ENCODE measurements around the gene RMDN2.
"Not testable (repeated sequence)": the region's sequence is repeated elsewhere in the genome, so short reads cannot be mapped to it uniquely, and the experiment has no call there.

RMDN2 gene

DNA sequence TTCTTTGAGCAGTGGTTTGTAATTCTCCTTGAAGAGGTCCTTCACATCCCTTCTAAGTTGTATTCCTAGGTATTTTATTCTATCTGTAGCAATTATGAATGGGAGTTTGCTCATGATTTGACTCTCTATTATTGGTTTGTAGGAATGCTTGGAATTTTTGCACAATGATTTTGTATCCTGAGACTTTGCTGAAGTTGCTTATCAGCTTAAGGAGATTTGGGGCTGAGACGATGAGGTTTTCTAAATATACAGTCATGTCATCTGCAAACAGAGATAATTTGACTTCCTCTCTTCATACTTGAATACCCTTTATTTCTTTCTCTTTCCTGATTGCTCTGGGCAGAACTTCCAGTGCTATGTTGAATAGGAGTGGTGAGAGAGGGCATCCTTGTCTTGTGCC, 12.5 kb downstream of the RMDN2 start:
- not testable (repeated sequence) for DNase-seq

DNA sequence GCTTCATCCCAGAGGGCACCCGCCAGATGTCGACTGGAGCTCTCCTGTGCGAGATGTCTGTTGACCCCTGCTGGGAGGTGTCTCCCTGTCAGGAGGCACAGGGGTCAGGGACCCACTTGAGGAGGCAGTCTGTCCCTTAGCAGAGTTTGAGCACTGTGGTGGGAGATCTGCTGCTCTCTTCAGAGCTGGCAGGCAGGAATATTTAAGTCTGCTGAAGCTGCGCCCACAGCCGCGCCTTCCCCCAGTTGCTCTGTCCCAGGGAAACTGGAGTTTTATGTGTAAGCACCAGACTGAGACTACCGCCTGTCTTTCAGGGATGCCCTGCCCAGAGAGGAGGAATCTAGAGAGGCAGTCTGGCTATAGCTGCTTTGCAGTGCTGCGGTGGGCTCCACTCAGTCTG, 16.2 kb downstream of the RMDN2 start:
- not testable (repeated sequence) for DNase-seq

- no peak for DNase-seq
These were observed 19.2 kb downstream of the RMDN2 start for GRCh38 chr2:37944268-37944667.

DNA sequence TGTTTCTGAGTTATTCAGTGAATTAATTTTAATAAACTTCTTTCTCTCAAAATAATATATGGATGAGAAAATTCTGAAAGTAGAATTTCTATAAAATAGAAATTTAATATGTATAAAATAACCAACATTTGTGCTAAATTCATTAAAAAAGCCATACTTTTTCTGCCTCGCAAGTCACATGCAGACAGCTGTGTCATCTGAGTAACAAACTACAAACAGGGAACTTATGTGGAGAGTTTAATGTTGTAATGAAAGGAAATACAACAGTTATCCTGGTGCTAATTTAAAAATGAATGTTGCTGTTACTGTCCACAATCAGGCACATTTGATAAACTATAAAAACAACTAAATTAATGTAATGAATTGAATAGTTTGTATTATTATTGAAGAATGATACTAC, 22.2 kb downstream of the RMDN2 start:
- no peak for DNase-seq

- DNase-seq = not testable (repeated sequence)
These were observed 37.1 kb downstream of the RMDN2 start for GRCh38 chr2:37962018-37962739.

DNA sequence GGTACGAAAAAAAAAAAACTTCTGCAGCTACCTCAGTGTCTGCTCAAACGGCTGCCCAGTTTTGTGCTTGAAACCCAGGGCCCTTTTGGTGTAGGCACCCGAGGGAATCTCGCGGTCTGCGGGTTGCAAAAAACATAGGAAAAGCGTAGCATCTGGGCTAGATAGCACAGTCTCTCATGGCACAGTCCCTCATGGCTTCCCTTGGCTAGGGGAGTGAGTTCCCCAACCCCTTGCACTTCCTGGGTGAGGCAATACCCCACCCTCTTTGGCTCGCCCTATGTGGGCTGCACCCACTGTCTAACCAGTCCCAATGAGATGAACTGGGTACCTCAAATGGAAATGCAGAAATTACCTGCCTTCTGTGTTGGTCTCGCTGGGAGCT, 37.6 kb downstream of the RMDN2 start:
- not testable (repeated sequence) for DNase-seq

GRCh38 chr2:37963901-37964300, 38.8 kb downstream of the RMDN2 start:
- not testable (repeated sequence) for DNase-seq

DNA sequence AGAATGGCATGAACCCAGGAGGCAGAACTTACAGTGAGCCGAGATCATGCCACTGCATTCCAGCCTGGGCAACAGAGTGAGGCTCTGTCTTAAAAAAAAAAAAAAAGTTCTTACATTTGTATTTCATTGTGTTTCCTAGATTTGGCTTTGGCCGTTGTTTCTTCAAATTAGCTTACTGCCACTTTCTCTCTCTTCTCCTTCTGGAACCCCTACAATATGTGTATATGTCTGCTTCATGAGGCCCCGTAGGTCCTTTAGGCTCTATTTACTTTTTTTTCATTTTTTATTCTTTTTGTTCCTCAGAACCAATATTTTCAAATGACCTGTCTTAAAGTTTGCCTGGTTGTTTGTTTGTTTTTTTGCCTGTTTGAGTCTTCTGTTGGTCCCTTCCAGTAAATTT, 41.2 kb downstream of the RMDN2 start:
- no peak for DNase-seq

DNA sequence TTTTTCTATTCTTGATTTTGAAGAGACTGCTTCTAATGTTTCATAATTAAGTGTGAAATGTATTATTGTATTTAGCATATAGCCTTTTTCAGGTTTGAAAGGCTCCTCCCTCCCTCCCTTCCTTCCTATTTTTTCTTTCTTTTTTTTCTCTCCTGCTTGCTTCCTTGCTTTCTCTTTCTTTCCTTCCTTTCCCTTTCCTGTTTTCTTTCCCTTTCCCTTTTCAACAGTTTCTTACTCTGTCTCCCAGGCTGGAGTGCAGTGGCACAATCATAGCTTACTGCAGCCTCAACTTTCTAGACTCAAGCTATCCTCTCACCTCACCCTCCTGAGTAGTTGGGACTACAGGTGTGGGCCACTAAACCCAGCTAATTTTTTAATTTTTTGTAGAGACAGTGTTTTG, 44.6 kb downstream of the RMDN2 start:
- DNase-seq = no peak

DNA sequence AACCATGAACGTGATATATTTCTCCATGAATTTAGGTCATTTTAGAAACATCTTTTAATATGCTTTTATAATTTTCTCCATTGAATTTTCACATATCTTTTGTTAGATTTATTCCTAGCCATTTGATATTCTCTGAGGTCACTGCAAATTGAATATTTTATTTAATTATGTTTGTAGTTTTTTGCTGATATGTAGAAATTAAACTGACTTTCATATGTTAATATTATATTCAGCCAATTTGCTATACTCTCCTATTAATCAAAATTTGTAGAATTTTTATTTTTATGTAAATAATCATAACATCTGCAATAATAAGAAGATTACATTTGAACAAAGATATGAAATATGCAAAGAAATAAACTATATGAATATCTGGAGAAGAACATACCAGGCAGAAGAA, 46.9 kb downstream of the RMDN2 start:
- no peak for DNase-seq

DNA sequence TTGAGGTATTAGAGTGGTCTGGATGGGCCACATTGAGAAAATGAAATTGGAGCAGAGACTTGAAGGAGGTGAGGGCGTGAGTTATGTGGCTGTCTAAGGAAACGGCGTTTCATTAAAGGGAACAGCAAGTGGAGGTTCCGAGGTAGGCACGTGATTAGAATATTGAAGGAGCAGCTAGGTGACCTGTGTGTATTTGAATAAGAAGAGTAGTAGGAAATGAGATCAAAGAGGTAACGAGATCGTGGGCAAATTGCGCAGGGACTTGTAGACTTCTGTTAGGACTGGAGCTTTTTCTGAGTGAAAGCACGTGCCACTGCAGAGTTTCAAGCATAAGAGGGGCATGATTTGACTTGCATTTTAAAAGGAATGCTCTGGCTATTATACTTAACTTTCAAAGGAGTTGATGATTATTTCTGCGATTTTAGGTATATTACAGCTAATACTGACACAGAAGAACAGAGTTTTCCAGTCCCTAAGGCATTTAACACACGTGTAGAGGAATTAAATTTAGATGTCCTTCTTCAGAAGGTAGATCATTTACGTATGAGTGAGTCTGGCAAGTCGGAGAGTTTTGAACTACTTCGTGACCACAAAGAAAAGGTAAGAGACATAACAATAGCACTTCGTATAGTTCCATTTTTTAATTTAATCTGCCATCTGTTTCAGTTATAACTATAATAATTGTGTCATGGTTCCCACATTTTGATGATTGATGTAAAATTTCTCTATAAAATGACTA, 48.7 kb downstream of the RMDN2 start:
- no peak for DNase-seq

DNA sequence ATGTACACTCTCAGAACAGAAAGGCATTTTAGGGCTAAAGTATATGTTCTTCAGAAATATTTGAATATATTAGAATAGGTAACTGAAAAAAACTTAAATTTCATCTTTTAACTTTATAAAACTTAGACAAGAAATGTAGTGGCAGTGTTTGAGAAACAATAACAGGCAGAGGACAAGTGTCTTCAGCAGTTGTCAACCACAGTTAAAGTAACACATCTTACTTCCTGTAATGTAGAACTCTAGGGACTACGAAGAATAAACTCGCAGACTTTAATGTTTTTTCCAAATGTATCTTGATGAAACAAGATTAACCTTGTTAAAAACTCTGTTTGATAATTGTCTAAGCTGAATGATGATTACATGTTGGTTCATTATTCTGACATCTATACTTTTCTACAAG, 50.7 kb downstream of the RMDN2 start:
- DNase-seq = no peak

DNA sequence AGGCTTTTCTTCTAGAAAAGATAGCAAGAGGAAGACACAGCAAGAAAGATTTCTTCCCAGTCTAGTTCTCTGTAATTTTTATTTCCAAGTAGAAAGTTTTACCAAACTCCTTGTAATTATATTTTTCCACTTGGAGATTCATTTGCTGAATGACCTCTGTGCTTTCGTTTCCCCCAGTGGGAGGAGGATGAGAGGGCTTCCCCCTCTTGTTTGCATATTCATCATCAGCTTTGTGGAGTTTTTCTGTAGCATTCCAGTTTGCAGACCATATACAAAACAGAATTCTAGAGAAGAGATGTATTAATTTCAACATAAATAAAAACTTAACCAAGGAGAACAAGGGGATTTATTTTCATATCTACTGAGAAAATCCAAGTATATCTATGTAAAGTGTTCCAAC, 51.3 kb downstream of the RMDN2 start:
- no peak for DNase-seq

DNA sequence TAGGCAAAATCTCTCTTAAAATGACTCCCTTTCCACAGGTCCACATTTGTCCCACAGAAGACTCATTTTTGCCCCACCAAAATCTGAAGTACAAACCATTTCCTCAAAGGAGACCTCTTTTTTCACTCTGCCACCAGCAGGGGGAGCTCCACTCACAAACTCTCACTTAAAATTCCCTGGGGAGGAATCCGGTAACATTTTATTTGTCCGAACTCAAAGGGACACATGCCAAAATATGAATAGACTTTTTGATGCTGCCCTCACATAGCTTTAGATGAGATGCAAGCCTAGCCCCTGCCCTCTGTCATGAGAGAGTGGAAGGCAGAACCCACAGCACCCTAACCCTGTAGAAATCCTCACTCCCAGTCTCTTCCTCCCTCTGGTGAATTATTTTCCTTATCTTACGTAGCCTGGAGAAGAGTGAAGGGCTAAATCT, 57.1 kb downstream of the RMDN2 start:
- peak; percentile 14 to 38 for DNase-seq

GRCh38 chr2:37982847-37983246, 57.8 kb downstream of the RMDN2 start:
- DNase-seq = no peak

DNA sequence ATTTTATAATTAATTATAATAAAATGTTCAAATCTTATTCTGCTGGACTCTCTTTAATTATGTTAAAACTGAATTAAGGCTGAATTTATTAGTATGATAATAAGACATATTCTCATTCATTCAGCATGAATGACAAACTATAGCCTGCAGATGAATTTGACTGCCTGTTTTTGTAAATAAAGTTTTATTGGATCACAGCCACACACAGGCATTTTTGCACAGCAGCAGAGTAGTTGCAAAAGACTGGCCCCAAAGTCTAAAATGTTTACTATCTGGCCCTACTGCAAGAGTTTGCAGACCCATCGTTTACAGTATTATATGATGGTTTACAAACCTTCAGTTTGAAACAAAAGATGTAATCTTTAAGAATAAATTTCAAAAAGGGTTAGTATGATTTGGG, 58.6 kb downstream of the RMDN2 start:
- no peak for DNase-seq

- DNase-seq = no peak
These were observed 59.1 kb downstream of the RMDN2 start for GRCh38 chr2:37984176-37984575.

DNA sequence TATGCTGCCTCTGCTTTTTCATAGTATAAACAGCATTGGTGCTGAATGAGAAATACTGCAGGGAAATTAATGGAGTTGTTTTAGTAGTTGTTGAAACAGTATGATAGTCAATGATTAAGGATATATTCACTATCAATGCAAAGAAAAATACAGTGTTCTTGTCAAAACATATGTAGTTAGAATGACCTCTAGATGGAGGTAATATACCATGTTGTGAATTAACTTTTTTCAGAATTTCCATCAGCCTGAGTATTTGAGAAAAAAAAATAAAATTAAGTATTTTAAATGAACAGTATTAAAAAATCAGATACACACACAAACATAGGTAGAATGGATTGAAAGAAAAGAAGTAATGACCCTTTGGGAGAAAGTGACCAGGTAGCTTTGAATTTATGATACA, 59.5 kb downstream of the RMDN2 start:
- DNase-seq = no peak

DNA sequence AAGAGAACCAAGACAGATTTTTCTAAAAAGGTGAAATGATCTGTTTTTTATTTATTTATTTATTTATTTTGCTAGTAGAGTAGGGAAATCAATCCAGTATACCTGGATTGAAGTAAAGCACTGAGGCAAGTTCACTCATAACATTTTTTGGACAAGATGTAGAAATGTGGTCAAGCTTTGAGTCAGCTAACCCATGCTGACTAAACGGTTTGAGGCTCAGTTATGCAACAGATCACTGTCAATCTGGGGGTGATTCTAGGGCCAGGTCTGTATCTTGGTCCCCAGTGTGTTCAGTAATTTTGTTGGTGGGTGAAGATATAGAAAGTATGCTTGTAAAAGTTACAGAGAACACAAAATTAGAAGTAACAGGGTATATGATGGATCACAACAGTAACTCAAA, 60.2 kb downstream of the RMDN2 start:
- no peak for DNase-seq

DNA sequence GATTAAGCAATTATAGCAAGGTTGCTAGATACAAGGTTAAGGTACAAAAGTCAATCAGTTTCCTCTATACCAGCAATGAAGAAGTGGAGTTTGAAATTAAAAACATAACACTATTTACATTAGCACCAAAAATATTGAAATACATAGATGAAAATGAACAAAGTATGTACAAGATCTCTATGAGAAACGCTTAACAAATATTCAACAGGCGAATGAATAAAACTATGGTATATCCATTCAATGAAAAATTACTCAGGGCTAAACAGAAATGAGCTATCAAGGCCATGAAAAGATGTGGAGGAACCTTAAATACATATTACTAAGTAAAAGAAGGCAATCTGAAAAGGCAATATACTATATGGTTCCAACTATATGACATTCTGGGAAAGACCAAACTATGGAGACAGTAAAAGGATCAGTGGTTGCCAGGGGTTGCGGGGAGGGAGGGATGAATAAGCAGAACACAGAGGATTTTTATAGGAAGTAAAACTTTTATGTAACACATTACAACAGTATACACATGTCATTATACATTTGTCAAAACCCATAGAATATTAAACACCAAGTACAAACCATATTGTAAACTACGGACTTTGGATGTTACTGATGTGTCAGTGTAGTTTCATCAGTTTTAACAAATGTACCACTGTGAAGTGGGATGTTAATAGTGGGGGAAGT, 62.1 kb downstream of the RMDN2 start:
- no peak for DNase-seq

DNA sequence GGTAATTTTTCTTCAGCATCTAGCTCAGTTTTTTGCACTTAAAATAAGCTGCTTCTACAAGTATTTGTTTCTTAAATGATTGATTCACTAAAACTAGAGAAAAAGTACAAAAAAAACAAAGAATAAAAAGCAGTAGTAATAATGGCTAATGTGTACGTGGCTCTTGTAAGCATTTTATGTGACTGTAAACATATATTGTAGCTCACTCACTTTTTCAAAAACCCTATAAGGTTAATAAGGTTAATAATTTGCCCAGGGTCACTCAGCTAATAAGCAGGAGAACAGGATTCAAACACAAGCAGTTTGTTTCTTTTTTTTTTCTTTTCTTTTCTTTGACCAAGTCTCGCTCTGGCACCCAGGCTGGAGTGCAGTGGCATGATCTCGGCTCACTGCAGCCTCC, 67.5 kb downstream of the RMDN2 start:
- DNase-seq = no peak

DNA sequence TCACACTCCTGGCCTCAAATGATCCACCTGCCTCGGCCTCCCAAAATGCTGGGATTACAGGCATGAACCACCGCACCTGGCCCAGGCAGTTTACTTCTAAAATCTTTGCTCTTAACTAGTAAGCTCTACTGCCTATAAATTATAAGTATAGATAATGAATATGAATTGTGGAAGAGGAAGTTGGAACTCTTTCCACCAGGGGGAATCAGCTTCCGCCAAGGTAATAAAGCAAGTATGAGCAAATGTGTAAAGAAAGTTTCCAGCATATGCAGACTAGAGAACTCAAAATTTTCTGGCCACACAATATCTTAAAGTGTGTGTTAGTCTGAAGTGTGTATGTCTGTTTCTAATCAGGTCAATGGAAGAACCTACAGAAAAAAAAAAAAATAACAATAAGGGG, 68.1 kb downstream of the RMDN2 start:
- DNase-seq = no peak

- DNase-seq = no peak
These were observed 72.5 kb downstream of the RMDN2 start for GRCh38 chr2:37997629-37998028.

All from hippocampal formation (tissue), 2 donors.